ENCODE data around the gene CPA5. TPM values are rescaled to one million over a fixed set of nuclear protein-coding genes. Genes with fewer than 3 reads are reported as not detected.

Gene CPA5
- total and polyA plus RNA-seq, 10 of the 15 experiments (the other 5 are each of a cell fraction or from before 2014, with no cell fraction given), result 0.06 to 0.52 (median 0.29) TPM; not detected in 2

GRCh38 chr7:130377178-130377577 is 32.6 kb downstream of the CPA5 start:
- ChIA-PET CTCF (no interaction called here), POLR2A (no interaction called here), SMC1A (ENCODE audit: uncharacterized antibody, unreplicated experiment) (interaction anchor here (1.5 kb wide), 1 partner anchor 12 kb away, joined by 4 read pairs; no protein-coding TSS in a partner anchor), RAD21 (ENCODE audit: unreplicated experiment) (no interaction called here)
- no peak overlapping the region for H3K27ac ChIP-seq (ENCODE audit: control insufficient read depth, insufficient read depth)
- H2AFZ ChIP-seq (ENCODE audit: control insufficient read depth, low read depth, low read length), result no peak overlapping the region
- H3K9me3 ChIP-seq (replicated peaks; ENCODE audit: control insufficient read depth, insufficient read depth, low read length), result no peaks in the 10 kb centered on the region; the same call in 2 of the 3 replicates
- H4K20me1 ChIP-seq (ENCODE audit: control insufficient read depth, insufficient read depth), result no peaks in the 10 kb centered on the region
- no peaks in the 10 kb centered on the region for H3K36me3 ChIP-seq (ENCODE audit: control insufficient read depth in 2 of 2, insufficient read depth in 2 of 2, low read length in 1 of 2)
- DNase-seq (ENCODE audit: low read depth, low spot score) (no peak), ATAC-seq (no peak), FAIRE-seq (no peak)
- no peaks in the 10 kb centered on the region for H3K79me2 ChIP-seq (ENCODE audit: control insufficient read depth, insufficient read depth, low read length)
- TF ChIP-seq PAX8 (IDR thresholded peaks at IDR 0.05) (no peak), SMAD1 (IDR thresholded peaks at IDR 0.05; ENCODE audit: low read depth, partially characterized antibody) (no peak), CHD1 (IDR thresholded peaks at IDR 0.05; ENCODE audit: low read depth, low read length) (no peak), NRF1 (conservative IDR thresholded peaks at IDR 0.05; ENCODE audit: low read depth, low read length) (no peak), SIX5 (IDR thresholded peaks at IDR 0.05; ENCODE audit: low read depth, low read length, severe bottlenecking) (no peak)
- intact Hi-C loops (cut with micrococcal nuclease; ENCODE audit: unreplicated experiment), result no loop called here
- H3K27me3 ChIP-seq (replicated peaks in 1 of 2; ENCODE audit: control insufficient read depth in 2 of 2, insufficient read depth in 2 of 2, low read length in 1 of 2), result no peaks in the 10 kb centered on the region
- no peak overlapping the region for H3K4me3 ChIP-seq
- H3K9ac ChIP-seq (ENCODE audit: control insufficient read depth, insufficient read depth, low read length), result no peak overlapping the region
- no peaks in the 10 kb centered on the region for H3K4me1 ChIP-seq (ENCODE audit: control insufficient read depth, insufficient read depth, low read length)
- 47% methylated on average over 6 of the region's 6 CpGs for WGBS (ENCODE audit: insufficient coverage, insufficient replicate concordance, low lambda C conversion rate, missing lambda C conversion rate)
- no TSS peak for BruUV-seq (replicated peaks)
- in situ Hi-C loops (cut with MboI), result no loop called here
- no peak overlapping the region for H3K4me2 ChIP-seq (ENCODE audit: control insufficient read depth, insufficient read depth)

GRCh38 chr7:130379019-130379418 is 34.4 kb downstream of the CPA5 start:
- 57% methylated on average over 7 of the region's 7 CpGs for WGBS (ENCODE audit: insufficient coverage, insufficient replicate concordance, low lambda C conversion rate, missing lambda C conversion rate)
- Histone ChIP-seq H3K4me3 (no peak overlapping the region), H3K27me3 (replicated peaks in 1 of 2; ENCODE audit: control insufficient read depth in 2 of 2, insufficient read depth in 2 of 2, low read length in 1 of 2) (no peaks in the 10 kb centered on the region), H3K4me1 (ENCODE audit: control insufficient read depth, insufficient read depth, low read length) (no peaks in the 10 kb centered on the region), H4K20me1 (ENCODE audit: control insufficient read depth, insufficient read depth) (no peaks in the 10 kb centered on the region), H3K36me3 (ENCODE audit: control insufficient read depth in 2 of 2, insufficient read depth in 2 of 2, low read length in 1 of 2) (no peaks in the 10 kb centered on the region), H3K79me2 (ENCODE audit: control insufficient read depth, insufficient read depth, low read length) (no peaks in the 10 kb centered on the region), H2AFZ (ENCODE audit: control insufficient read depth, low read depth, low read length) (no peak overlapping the region), H3K27ac (ENCODE audit: control insufficient read depth, insufficient read depth) (no peak overlapping the region), H3K4me2 (ENCODE audit: control insufficient read depth, insufficient read depth) (no peak overlapping the region), H3K9ac (ENCODE audit: control insufficient read depth, insufficient read depth, low read length) (no peak overlapping the region), H3K9me3 (replicated peaks; ENCODE audit: control insufficient read depth, insufficient read depth, low read length) (no peaks in the 10 kb centered on the region; the same call in 2 of the 3 replicates)
- ChIA-PET CTCF (interaction anchor here (0.7 kb wide), 1 partner anchor 45 kb away, joined by 3 read pairs; no protein-coding TSS in a partner anchor), SMC1A (ENCODE audit: uncharacterized antibody, unreplicated experiment) (no interaction called here), RAD21 (ENCODE audit: unreplicated experiment) (interaction anchor here (0.6 to 0.7 kb wide), 2 partner anchors 17 to 170 kb away, joined by 3 read pairs; no protein-coding TSS in a partner anchor), POLR2A (no interaction called here)
- no TSS peak for BruUV-seq (replicated peaks)
- no peak for TF ChIP-seq ESRRA (IDR thresholded peaks at IDR 0.05; ENCODE audit: low read length)
- no peak for TF ChIP-seq IRF4 (IDR thresholded peaks at IDR 0.05; ENCODE audit: low read depth, low read length)
- no peak for TF ChIP-seq JUND (IDR thresholded peaks at IDR 0.05; ENCODE audit: low read depth, low read length)
- no peak for TF ChIP-seq STAT3 (IDR thresholded peaks at IDR 0.05; ENCODE audit: low read depth, low read length)
- no peak for TF ChIP-seq SPI1 (IDR thresholded peaks at IDR 0.05; ENCODE audit: borderline replicate concordance, insufficient read depth, low read depth, low read length)
- intact Hi-C loops (cut with micrococcal nuclease; ENCODE audit: unreplicated experiment), result no loop called here
- ATAC-seq (no peak), FAIRE-seq (no peak), DNase-seq (ENCODE audit: low read depth, low spot score) (no peak)
- in situ Hi-C loops (cut with MboI), result no loop called here

Data from GM12878 (cell line).